ENCODE data around the gene GHRH.

GRCh38 chr20:37246736-37247135 is 14.9 kb downstream of the GHRH start:
- TF ChIP-seq CTCF (IDR thresholded peaks at IDR 0.05): no peak
- no peak for TF ChIP-seq POLR2A (IDR thresholded peaks at IDR 0.05)
